ENCODE data around the gene MYOM1.

Gene MYOM1

GRCh38 chr18:3097082-3097481 lies 122.7 kb downstream of the MYOM1 start:
- no peak overlapping the region for H3K4me3 ChIP-seq (ENCODE audit: low read depth, low read length)
- in situ Hi-C loops (cut with HindIII; ENCODE audit: low sequenced_read_pairs) = no loop called here
- TF ChIP-seq CTCF (IDR thresholded peaks at IDR 0.05; ENCODE audit: low read depth, low read length, missing control alignments) = no peak
- DNase-seq (ENCODE audit: low read depth) = no peak

DNA sequence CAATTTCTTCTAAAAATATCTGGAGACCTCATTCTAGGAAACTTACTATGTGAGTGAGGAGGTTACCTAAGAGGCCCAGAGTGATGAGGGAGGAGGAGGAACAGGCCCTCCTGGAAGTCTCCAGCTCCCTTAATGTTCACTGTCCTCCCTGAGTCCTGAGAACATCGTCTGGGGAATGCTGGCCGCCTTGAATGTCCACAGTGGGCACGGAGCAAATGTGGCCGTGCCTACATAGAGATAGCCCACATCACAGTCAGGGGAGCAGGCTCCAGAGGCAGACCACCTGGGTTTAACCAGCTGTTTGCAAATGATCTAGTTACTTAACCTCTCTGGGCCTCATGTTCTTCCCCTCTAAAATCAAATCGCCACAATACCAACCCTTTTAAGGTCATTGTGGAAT lies 123.8 kb downstream of the MYOM1 start:
- no peak for DNase-seq (ENCODE audit: low read depth)
- TF ChIP-seq CTCF (IDR thresholded peaks at IDR 0.05; ENCODE audit: low read depth, low read length, missing control alignments) = no peak
- H3K4me3 ChIP-seq (ENCODE audit: low read depth, low read length) = no peak overlapping the region
- in situ Hi-C loops (cut with HindIII; ENCODE audit: low sequenced_read_pairs) = no loop called here

- in situ Hi-C loops (cut with HindIII; ENCODE audit: low sequenced_read_pairs) = no loop called here
- no peak for DNase-seq (ENCODE audit: low read depth)
Measured at GRCh38 chr18:3094338-3094684, 125.5 kb downstream of the MYOM1 start.

GRCh38 chr18:3093624-3094337 lies 126.0 kb downstream of the MYOM1 start:
- no peak for DNase-seq (ENCODE audit: low read depth)
- H3K4me3 ChIP-seq (ENCODE audit: low read depth, low read length) = no peak overlapping the region
- no peak for TF ChIP-seq CTCF (IDR thresholded peaks at IDR 0.05; ENCODE audit: low read depth, low read length, missing control alignments)
- in situ Hi-C loops (cut with HindIII; ENCODE audit: low sequenced_read_pairs) = no loop called here

More at GRCh38 chr18:3094338-3094684, 125.5 kb downstream of the MYOM1 start:
- no peak for TF ChIP-seq CTCF (IDR thresholded peaks at IDR 0.05; ENCODE audit: low read depth, low read length, missing control alignments)
- H3K4me3 ChIP-seq (ENCODE audit: low read depth, low read length) = no peak overlapping the region

GRCh38 chr18:3092727-3093126 lies 127.0 kb downstream of the MYOM1 start:
- TF ChIP-seq CTCF (IDR thresholded peaks at IDR 0.05; ENCODE audit: low read depth, low read length, missing control alignments) = no peak
- in situ Hi-C loops (cut with HindIII; ENCODE audit: low sequenced_read_pairs) = no loop called here

GRCh38 chr18:3089579-3089978 lies 130.2 kb downstream of the MYOM1 start:
- DNase-seq (ENCODE audit: low read depth) = no peak
- no peak overlapping the region for H3K4me3 ChIP-seq (ENCODE audit: low read depth, low read length)
- in situ Hi-C loops (cut with HindIII; ENCODE audit: low sequenced_read_pairs) = no loop called here
- no peak for TF ChIP-seq CTCF (IDR thresholded peaks at IDR 0.05; ENCODE audit: low read depth, low read length, missing control alignments)

More at GRCh38 chr18:3092727-3093126, 127.0 kb downstream of the MYOM1 start:
- no peak for DNase-seq (ENCODE audit: low read depth)
- H3K4me3 ChIP-seq (ENCODE audit: low read depth, low read length) = no peak overlapping the region
